NCI-H748 (cell line): ENCODE measurements around the gene DCN.
A peak's percentile ranks its signal among the peaks of the same experiment; 100 is the strongest.

ENCODE experiments used
- DNase-seq: peaks from one replicate; lab custom pipeline; 2025; ENCODE audit not compliant: unreplicated experiment; lab: John Stamatoyannopoulos, UW

DCN gene

DNA sequence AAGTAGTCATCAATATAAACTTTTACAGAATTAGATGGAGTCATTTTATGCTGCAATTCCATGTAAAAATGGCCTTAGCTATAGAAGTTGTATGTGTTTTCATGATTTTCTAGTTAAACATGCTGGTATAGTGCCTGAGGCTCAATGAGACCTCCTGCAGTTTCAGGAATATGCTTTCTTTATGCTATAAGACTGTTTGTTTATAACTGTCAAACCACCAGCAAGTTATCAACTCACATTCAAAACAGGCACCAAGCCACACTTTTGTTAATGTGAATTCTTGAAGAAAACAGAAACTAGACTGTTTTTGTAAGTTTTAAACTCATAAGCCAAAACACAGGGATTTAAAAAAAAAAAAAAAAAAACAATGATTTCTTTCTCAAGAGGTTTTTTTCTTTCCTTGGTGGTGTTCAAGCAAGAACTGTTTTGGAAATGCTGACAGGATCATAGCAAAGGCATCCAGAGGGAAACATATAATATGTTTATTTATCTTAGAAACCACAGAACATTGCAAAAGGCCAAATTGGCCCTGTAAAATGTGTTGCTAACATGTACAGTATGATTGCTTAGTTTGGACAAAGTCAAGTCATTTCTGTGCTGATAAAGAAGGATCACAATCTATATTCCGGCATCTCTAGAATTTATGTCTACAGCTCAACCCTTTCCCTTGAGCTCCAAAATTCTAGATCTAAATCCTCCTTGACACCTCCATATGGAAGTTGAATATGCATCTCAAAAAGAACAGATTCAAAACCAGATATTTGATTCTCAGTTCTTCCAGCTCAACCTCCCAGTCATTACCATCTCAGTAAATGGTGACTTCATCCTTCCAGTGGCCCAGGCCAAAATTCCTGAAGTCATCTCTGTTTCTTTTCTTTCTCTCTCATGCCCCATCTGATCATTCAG is 42.3 kb downstream of the DCN start:
- no peak for DNase-seq

DNA sequence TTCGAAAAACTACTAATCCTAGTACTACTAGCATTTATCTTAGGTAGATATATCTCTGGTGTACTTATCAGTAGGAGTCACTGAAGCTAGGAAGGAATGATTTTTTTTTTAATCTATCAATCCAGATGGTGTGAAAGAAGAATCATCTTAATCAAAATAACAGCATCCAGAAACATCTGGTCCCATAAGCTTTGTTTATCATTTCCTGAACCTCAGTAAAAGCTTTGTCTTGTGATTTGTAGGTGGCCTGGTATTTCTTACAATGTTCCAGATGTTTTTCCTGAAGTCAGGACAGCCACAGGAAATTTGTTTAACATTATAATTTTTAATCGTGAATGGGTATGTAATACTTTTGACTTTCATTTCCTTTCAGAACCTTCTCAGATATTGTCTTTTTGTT is 43.3 kb downstream of the DCN start:
- no peak for DNase-seq

DNA sequence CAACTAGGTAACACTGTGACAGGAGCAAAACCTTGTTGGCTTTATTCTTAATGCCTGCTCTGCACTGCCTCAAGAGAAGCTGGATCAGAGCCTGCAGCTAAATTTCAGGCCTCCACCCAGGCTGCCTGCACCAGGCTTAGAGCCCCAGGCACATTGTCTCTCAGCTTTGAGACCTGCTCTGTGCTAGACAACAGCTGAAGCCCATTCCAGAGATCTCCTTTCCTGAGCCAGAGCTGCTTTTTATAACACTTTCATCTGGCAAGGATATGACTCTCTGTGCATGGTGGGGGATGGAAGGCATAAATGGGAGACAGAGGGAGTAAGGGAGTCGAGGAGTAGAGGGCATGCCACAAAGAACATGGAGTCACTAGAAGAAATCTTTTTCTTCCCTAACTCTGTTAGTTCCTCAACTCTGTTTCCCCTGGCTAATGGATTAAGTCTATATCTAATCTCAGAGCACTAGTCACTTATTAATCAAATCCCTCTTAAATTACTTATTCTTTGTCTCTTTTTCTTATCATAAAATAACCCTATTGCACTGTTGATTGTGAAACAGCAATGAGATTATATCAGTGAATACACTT is 44.2 kb downstream of the DCN start:
- no peak for DNase-seq

- no peak for DNase-seq
Observed at GRCh38 chr12:91133871-91134270, 48.7 kb downstream of the DCN start.

- no peak for DNase-seq
Observed at GRCh38 chr12:91129662-91130362, 52.8 kb downstream of the DCN start.

DNA sequence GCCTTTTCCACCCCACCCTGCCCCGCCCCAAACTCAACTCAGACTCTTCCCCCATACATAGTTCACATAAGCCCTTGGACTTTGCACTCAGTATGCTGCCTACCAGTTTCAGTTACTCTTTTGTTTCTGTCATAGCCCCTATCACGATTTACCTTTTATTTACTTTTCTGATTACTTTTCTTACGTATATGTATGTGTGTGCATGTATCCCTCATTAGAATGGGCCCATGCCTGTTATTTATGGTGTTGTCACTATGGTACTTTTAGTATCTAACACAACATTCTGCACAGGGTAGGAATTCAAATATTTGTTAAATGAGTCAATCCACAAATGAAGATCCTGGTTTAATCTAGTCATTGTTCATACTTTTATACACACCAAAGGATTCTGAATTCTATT is 54.9 kb downstream of the DCN start:
- no peak for DNase-seq

DNA sequence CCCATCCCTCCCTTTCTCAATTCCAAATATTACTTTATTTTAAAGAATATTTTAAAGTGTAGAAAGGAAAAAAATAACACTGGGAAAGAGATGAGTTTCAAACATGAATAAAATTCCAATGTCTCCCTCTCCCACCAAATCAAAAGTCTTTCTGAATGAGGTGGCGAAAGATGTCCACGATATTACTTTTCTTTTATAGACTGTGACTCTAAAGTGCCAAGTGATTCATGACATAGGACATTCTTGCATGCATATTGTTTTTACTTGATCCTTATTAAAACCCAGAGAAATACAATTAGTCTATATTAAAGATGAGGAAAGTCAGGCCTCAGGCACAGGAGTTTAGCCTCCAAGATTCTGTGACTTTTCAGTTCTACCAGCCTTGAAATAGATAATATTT is 55.3 kb downstream of the DCN start:
- no peak for DNase-seq

DNA sequence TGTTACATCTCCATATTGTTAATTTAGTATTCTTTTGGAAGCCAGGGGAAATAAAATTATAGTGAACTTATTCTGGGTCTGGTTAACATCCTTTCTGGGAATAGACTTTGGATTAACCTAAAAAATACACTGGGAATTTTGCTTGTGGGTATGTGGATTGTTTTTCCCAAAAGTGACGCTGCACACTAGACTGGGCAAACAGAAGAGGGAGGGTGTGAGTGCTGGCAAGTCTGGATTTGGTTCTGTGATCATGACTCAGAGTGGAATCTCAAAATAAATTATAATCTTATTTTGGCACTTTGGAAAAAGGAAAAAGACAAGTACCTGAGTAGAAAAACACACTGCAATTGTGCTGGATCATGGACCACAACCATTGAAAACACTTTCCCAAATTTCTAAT is 56.1 kb downstream of the DCN start:
- no peak for DNase-seq

- no peak for DNase-seq
Observed at GRCh38 chr12:91123236-91123916, 59.2 kb downstream of the DCN start.

DNA sequence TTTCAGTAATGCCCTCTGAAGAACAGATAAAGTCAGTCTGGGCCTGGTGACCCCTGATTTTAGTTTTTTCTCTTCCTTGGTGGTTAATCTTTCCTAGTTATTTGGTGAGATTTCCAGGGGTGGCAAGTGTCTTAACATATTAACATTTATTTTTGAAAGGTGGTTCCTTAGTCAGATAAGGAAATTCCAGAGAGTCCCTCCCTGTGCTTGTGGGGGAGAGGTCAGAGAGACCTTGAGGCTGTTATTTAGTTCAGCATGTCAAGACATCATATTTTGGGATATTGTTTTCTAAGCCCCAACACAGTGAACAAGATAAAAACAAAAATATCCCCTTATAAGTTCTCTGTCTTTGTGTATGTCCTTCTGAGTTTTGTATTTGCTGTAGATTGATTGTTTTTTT is 61.8 kb downstream of the DCN start:
- no peak for DNase-seq

- no peak for DNase-seq
Observed at GRCh38 chr12:91119089-91119488, 63.5 kb downstream of the DCN start.

GRCh38 chr12:91113621-91114020 is 69.0 kb downstream of the DCN start:
- DNase-seq = no peak

GRCh38 chr12:91111366-91112325 is 71.0 kb downstream of the DCN start, which contains the start of gene LUM:
LUM (minus strand) TSS chr12:91111494; CDS start chr12:91108979, 2,515 bp downstream.
- no peak for DNase-seq

GRCh38 chr12:91110311-91110924 is 72.2 kb downstream of the DCN start:
- no peak for DNase-seq

DNA sequence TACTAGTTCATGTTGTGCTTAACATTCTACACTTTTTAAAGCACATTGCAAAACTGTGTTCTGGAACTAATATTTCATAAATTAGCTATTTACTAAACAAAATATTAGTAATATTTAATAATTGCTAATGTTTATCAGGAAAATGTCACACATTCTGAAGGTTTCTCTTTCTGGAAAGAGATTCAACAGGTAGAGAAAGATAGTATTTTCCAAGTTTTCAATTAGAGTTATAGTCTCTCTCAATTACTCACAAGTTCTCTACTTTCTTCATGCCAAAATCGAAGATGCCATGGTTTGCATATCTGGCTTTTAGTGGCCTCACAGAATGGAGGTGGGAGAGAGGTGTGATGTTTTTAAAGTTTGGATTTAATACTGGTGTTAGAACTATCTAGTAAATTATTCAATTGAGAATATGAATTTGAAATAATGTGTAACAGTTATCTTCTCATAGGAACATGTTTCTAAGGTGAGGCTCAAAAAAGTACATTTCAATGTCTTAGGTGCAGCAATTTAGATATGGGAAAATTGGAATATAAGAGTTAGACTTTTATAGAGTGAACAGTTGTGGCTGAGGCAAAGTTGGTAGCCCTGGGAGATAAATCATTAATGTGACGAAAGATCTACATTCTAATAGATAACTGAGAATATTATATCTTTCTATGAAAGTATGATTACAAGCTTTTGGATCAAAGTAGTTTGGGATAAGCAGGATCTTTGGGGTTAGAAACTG is 72.9 kb downstream of the DCN start:
- DNase-seq = no peak

DNA sequence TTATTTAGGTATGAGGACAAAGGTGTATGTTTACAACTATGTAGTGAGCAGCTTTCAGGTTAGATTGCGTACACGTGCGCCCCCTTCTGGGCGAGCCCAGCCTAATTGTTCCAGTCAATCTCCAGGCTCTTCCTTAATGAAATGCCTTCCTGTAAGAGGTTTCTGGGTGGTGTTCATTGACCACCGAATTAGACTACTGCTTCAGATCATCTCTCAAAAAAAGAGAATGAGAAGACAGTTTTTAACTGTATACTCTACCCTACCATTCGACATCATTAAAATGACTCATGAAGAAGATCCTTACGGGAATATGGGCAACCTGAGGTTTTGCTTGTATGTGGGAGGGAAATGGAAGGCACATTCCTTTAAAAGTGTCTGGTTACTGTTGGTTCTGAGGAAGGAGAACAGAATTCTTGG is 73.5 kb downstream of the DCN start:
- peak; percentile 60 for DNase-seq

- no peak for DNase-seq
Observed at GRCh38 chr12:91108196-91108755, 74.3 kb downstream of the DCN start.

- DNase-seq = no peak
Observed at GRCh38 chr12:91106283-91106682, 76.3 kb downstream of the DCN start.

DNA sequence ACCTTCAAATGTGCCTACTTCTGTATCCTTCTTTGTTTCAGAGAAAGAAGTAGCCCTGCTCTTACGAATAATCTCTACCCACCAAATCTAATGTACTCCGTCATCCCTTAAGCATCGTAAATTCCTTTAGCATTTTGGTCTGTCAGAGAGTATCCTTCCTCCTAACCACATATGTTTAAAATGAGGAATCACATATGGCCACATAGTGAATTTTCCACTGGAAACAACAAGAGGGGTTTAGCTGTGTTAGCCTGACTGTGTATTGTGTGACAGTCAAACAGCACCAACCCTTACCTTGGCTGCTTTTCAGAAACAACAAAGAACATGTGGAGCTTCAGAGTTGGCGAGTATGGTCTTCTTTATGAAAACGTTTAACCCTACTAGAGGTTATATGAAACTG is 76.8 kb downstream of the DCN start:
- DNase-seq = no peak
